Activated CD4-positive, alpha-beta T cell treated with anti-CD3 and anti-CD28 coated beads, Interleukin-2, amount 50 U/mL, for 24 hours (primary cell): Measurements from ENCODE around the gene ROBO3.

Experiments used
- DNase-seq, 2 donors: peaks; one replicate each; pipeline ENCODE4 v3.0.0-alpha.2; 2020; ENCODE audit warnings: low read depth in 1 of 2, low spot score in 1 of 2

ROBO3 gene

GRCh38 chr11:124865181-124865901 is at the start of gene ROBO3:
Gene ROBO3 (plus strand): TSS chr11:124865432. CDS start chr11:124865578, 146 bp downstream.
- no peak for DNase-seq

GRCh38 chr11:124817036-124817435 is 48.2 kb upstream of the ROBO3 start:
- no peak for DNase-seq

- no peak for DNase-seq
These were observed 43.1 kb upstream of the ROBO3 start for GRCh38 chr11:124821995-124822730.

- no peak for DNase-seq
These were observed 41.5 kb upstream of the ROBO3 start for GRCh38 chr11:124823512-124824376.

- DNase-seq: no peak
These were observed 39.4 kb upstream of the ROBO3 start for GRCh38 chr11:124825876-124826275.

- DNase-seq: no peak
These were observed 35.2 kb upstream of the ROBO3 start for GRCh38 chr11:124829986-124830385.

- no peak for DNase-seq
These were observed 34.5 kb upstream of the ROBO3 start for GRCh38 chr11:124830749-124831148.

GRCh38 chr11:124831897-124832296 is 33.3 kb upstream of the ROBO3 start:
- no peak for DNase-seq

GRCh38 chr11:124832571-124832970 is 32.7 kb upstream of the ROBO3 start:
- no peak for DNase-seq

GRCh38 chr11:124834526-124835180 is 30.6 kb upstream of the ROBO3 start:
- no peak for DNase-seq

GRCh38 chr11:124835918-124836317 is 29.3 kb upstream of the ROBO3 start:
- no peak for DNase-seq

- no peak for DNase-seq
These were observed 27.8 kb upstream of the ROBO3 start for GRCh38 chr11:124837491-124837856.

- DNase-seq: no peak
These were observed 26.5 kb upstream of the ROBO3 start for GRCh38 chr11:124838805-124839127.

GRCh38 chr11:124839128-124839971 is 25.9 kb upstream of the ROBO3 start:
- no peak for DNase-seq

- DNase-seq: no peak
These were observed 25.1 kb upstream of the ROBO3 start for GRCh38 chr11:124839972-124840621.

GRCh38 chr11:124840666-124841065 is 24.6 kb upstream of the ROBO3 start:
- no peak for DNase-seq

GRCh38 chr11:124841201-124841600 is 24.0 kb upstream of the ROBO3 start:
- DNase-seq: no peak

- DNase-seq: no peak
These were observed 23.4 kb upstream of the ROBO3 start for GRCh38 chr11:124841840-124842239.

- DNase-seq: no peak
These were observed 22.9 kb upstream of the ROBO3 start for GRCh38 chr11:124842305-124842704.

- DNase-seq: no peak
These were observed 21.7 kb upstream of the ROBO3 start for GRCh38 chr11:124843616-124843910.
